Prostate gland (tissue), 2 donors: ENCODE results near the gene PICALM.

Experiments used
- CTCF ChIP-seq, 4 experiments: fragments of 200-600 bp in 2 of 4; fragments of 450-650 bp in 2 of 4; sonication (generic) in 2 of 4; IDR thresholded peaks; 1 replicate in 3 of 4; 2 replicates in 1 of 4; pipeline ENCODE4 v1.5.1; 2016 to 2019; ENCODE audit warnings: antibody characterized with exemption in 4 of 4, mild to moderate bottlenecking in 2 of 4, moderate library complexity in 2 of 4
- POLR2A ChIP-seq: fragments of 450-650 bp; IDR thresholded peaks from one replicate; pipeline ENCODE4 v1.6.1; 2016; ENCODE audit warnings: antibody characterized with exemption, mild to moderate bottlenecking

- TF ChIP-seq CTCF (IDR thresholded peaks at IDR 0.05) (no peak), POLR2A (no peak)
Observed at GRCh38 chr11:86021377-86021776, 47.5 kb downstream of the PICALM start.
